Spinal cord (tissue), 10 donors: ENCODE measurements around the gene TK1. TPM values are rescaled to one million over a fixed set of nuclear protein-coding genes. Genes with fewer than 3 reads are reported as not detected.

Experiments
- DNase-seq, 6 donors: peaks; one replicate each; pipeline versions ENCODE4 v3.0.0 to v3.0.0-alpha.2; 2013 to 2015; ENCODE audit warnings: low spot score in 6 of 6, low read depth in 4 of 6
- H3K27ac ChIP-seq: one replicate; pipeline ENCODE4 v1.5.1; 2013; ENCODE audit warnings: low read depth, low read length, control low read depth
- H3K27me3 ChIP-seq: one replicate; pipeline ENCODE4 v1.6.1; 2013; ENCODE audit warnings: low read length; ENCODE audit not compliant: control insufficient read depth, insufficient read depth
- H3K36me3 ChIP-seq: one replicate; pipeline ENCODE4 v1.6.1; 2013; ENCODE audit warnings: low read length; ENCODE audit not compliant: control insufficient read depth, insufficient read depth
- H3K4me1 ChIP-seq: one replicate; pipeline ENCODE4 v1.6.1; 2013; ENCODE audit warnings: low read length; ENCODE audit not compliant: control insufficient read depth, insufficient read depth
- H3K4me3 ChIP-seq: one replicate; pipeline ENCODE4 v1.5.1; 2013; ENCODE audit warnings: low read depth, low read length, control low read depth
- H3K9me3 ChIP-seq: one replicate; pipeline ENCODE4 v1.6.1; 2013; ENCODE audit warnings: low read length; ENCODE audit not compliant: control insufficient read depth, insufficient read depth
- WGBS: methylation state at CpG from one replicate; pipeline ENCODE4 v1.1.5; 2013; ENCODE audit warnings: missing lambda C conversion rate; ENCODE audit not compliant: insufficient coverage; 5-methylcytosine and 5-hydroxymethylcytosine counted together
- polyA plus RNA-seq, 2 donors: library from polyadenylated mRNA; unstranded; fragments of 120-200 nt; gene quantifications; one replicate each; pipeline ENCODE4 v1.2.1, GENCODE V29; 2013; ENCODE audit not compliant: insufficient read length in 2 of 2
- total RNA-seq, 2 donors: library from RNA; depleted of rRNA in 1 of 2; stranded (reverse); fragments of 120-200 nt in 1 of 2; fragments of >200 nt in 1 of 2; gene quantifications; one replicate each; pipeline versions ENCODE4 v1.2.3 to v1.2.4, GENCODE V29; 2013 to 2014
- donor health status: healthy.

Gene TK1
- total and polyA plus RNA-seq, 4 donors, result 11.0 to 13.8 (median 12.7) TPM

GRCh38 chr17:78163881-78164747 is 22.7 kb downstream of the TK1 start:
- WGBS, result 77% methylated on average over 21 of the region's 22 CpGs
- Histone ChIP-seq H3K4me1 (peaks cover 9% of the 10 kb centered on the region), H3K27me3 (peaks cover 2% of the 10 kb centered on the region), H3K27ac (no peak overlapping the region), H3K36me3 (no peaks in the 10 kb centered on the region), H3K9me3 (no peaks in the 10 kb centered on the region), H3K4me3 (no peak overlapping the region)
- no peak for DNase-seq

GRCh38 chr17:78159575-78160158 is 27.2 kb downstream of the TK1 start:
- H3K36me3 ChIP-seq, result no peaks in the 10 kb centered on the region
- H3K4me1 ChIP-seq, result no peaks in the 10 kb centered on the region
- H3K27me3 ChIP-seq, result no peaks in the 10 kb centered on the region
- H3K4me3 ChIP-seq, result no peak overlapping the region
- H3K9me3 ChIP-seq, result no peaks in the 10 kb centered on the region
- no peak for DNase-seq
- 93% methylated on average over 3 of the region's 10 CpGs for WGBS
- H3K27ac ChIP-seq, result no peak overlapping the region

DNA sequence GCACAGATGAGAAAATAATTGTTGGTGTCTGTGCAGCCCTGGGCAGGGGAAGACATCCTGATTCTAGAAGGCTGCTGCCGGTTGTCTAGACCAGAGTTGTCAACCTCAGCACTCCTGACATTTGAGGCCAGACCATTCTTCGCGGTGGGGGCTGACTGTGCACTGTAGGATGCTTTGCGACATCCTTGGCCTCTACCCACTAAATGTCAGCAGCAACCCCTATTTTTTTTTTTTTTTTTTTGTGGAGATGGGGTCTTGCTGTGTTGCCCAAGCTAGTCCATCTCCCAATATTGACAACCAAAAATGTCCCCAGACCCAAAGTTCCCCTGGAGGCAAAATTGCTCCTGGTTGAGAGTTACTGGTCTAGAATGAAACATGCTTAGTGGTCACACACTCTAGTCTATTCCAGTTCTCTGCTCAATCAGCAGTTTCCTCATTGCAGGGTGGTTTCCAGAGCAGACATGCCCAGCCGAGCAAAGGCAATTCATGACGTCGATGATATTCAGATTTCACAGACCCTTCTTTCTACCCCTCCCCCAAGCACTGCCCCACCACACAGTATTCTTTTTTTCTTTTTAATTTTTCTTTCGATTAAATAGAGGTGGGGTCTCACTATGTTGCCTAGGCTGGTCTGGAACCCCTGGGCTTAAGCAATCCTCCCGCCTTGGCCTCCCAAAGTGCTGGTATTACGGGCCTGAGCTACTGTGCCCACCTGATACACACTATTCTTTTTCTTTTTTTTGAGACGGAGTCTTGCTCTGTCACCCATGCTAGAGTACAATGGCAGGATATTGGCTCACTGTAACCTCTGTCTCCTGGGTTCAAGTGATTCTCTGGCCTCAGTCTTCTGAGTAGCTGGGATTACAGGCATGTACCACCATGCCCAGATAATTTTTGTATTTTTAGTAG is 31.7 kb downstream of the TK1 start:
- Histone ChIP-seq H3K9me3 (no peaks in the 10 kb centered on the region), H3K4me3 (no peak overlapping the region), H3K27ac (no peak overlapping the region), H3K36me3 (no peaks in the 10 kb centered on the region), H3K27me3 (no peaks in the 10 kb centered on the region), H3K4me1 (peaks cover 2% of the 10 kb centered on the region)
- 65% methylated on average over 2 of the region's 11 CpGs for WGBS
- DNase-seq, result no peak

DNA sequence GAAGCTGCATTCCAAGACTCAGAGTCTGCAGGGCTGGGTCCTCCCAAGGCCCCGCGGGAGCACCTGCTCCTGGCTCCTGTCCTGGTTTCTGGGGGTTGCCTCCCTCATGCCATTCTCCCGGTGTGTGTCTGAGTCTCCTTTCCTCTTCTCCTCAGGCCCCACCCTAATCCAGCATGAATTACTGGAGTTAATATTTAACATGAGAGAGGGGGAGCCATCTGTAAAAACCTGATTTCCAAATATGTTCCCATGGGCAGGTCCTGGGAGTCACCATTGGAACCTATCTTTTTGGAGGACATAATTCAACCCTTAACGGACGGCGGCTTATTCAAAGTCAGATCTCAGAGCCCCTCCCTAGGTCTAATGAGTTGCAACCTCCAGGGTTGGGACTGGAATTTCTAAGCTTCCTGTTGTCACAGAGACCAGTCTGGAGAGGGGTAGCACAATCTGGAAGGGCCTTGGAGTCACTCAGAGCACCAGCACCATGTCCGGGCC is 35.3 kb downstream of the TK1 start:
- Histone ChIP-seq H3K36me3 (no peaks in the 10 kb centered on the region), H3K27me3 (no peaks in the 10 kb centered on the region), H3K9me3 (no peaks in the 10 kb centered on the region), H3K27ac (no peak overlapping the region), H3K4me1 (peaks cover 2% of the 10 kb centered on the region), H3K4me3 (no peak overlapping the region)
- 82% methylated on average over 6 of the region's 7 CpGs for WGBS
- no peak for DNase-seq

- Histone ChIP-seq H3K4me1 (peaks cover 32% of the 10 kb centered on the region), H3K36me3 (no peaks in the 10 kb centered on the region)
- 84% methylated on average over 14 of the region's 14 CpGs for WGBS
Observed at GRCh38 chr17:78148286-78149016, 38.4 kb downstream of the TK1 start.

GRCh38 chr17:78147315-78147998 is 39.4 kb downstream of the TK1 start:
- no peaks in the 10 kb centered on the region for H3K36me3 ChIP-seq
- no peaks in the 10 kb centered on the region for H3K27me3 ChIP-seq
- WGBS, result 53% methylated on average over 4 of the region's 8 CpGs
- no peak overlapping the region for H3K4me3 ChIP-seq
- H3K27ac ChIP-seq, result no peak overlapping the region
- DNase-seq, result no peak
- H3K9me3 ChIP-seq, result no peaks in the 10 kb centered on the region
- H3K4me1 ChIP-seq, result peaks cover 35% of the 10 kb centered on the region

More at GRCh38 chr17:78148286-78149016, 38.4 kb downstream of the TK1 start:
- no peak for DNase-seq
- H3K27me3 ChIP-seq, result no peaks in the 10 kb centered on the region
- H3K27ac ChIP-seq, result no peak overlapping the region
- H3K9me3 ChIP-seq, result no peaks in the 10 kb centered on the region
- H3K4me3 ChIP-seq, result no peak overlapping the region

DNA sequence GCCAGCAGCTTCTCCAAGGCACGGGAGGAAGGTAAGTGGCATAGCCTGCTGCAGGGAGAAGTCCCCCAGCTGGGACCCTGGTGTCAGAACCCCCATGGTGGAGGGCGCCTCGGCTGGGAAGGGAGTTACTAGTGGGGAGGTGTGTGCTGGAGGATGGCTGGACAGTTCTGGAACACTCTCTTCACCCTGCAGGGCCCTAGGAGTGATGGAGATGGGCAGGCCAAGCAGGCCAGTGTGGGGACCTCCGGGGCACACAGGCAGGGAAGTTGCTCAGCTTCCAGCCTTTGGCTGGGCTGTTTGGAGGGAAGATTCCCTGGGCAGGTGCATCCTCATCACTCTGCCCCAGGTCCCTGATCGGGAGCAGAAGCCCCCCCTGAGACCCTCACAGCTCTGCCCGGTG is 40.0 kb downstream of the TK1 start:
- 82% methylated on average over 4 of the region's 6 CpGs for WGBS
- Histone ChIP-seq H3K27me3 (no peaks in the 10 kb centered on the region), H3K9me3 (no peaks in the 10 kb centered on the region), H3K4me1 (peaks cover 41% of the 10 kb centered on the region), H3K27ac (no peak overlapping the region), H3K4me3 (no peak overlapping the region), H3K36me3 (no peaks in the 10 kb centered on the region)
- no peak for DNase-seq

- Histone ChIP-seq H3K27me3 (peaks cover 1% of the 10 kb centered on the region), H3K9me3 (no peaks in the 10 kb centered on the region), H3K4me3 (no peak overlapping the region), H3K27ac (no peak overlapping the region), H3K4me1 (peaks cover 45% of the 10 kb centered on the region), H3K36me3 (no peaks in the 10 kb centered on the region)
- no CpG with 5 or more reads among the region's 7 CpGs for WGBS
- DNase-seq, result no peak
Observed at GRCh38 chr17:78146471-78146869, 40.4 kb downstream of the TK1 start.
